GM18867 (cell line): ENCODE data around the gene FBN1.
A peak's percentile ranks its signal among the peaks of the same experiment; 100 is the strongest.

Source experiments
- ATAC-seq: cut with Tn5 transposase; IDR thresholded peaks from one replicate; pipeline ENCODE4 v1.9.1; 2021; ENCODE audit warnings: mild to moderate bottlenecking, moderate library complexity; ENCODE audit not compliant: unreplicated experiment

The FBN1 gene

GRCh38 chr15:48652510-48653076 lies 7.1 kb upstream of the FBN1 start:
- no peak for ATAC-seq

GRCh38 chr15:48650931-48651330 lies 5.4 kb upstream of the FBN1 start:
- ATAC-seq: no peak

- no peak for ATAC-seq
Observed at GRCh38 chr15:48647962-48648361, 2.5 kb upstream of the FBN1 start.

- no peak for ATAC-seq
Observed at GRCh38 chr15:48646331-48646730, 822 bp upstream of the FBN1 start.

GRCh38 chr15:48644827-48645557 lies 517 bp downstream of the FBN1 start:
- peak; percentile 41 for ATAC-seq

- ATAC-seq: peak; percentile 1
Observed at GRCh38 chr15:48644467-48644826, 1.1 kb downstream of the FBN1 start.

GRCh38 chr15:48643776-48644466 lies 1.6 kb downstream of the FBN1 start:
- no peak for ATAC-seq

GRCh38 chr15:48643206-48643605 lies 2.3 kb downstream of the FBN1 start:
- ATAC-seq: no peak

- ATAC-seq: no peak
Observed at GRCh38 chr15:48642795-48643194, 2.7 kb downstream of the FBN1 start.

GRCh38 chr15:48641416-48641815 lies 4.1 kb downstream of the FBN1 start:
- peak; percentile 26 for ATAC-seq

- ATAC-seq: no peak
Observed at GRCh38 chr15:48638963-48639362, 6.5 kb downstream of the FBN1 start.

GRCh38 chr15:48637639-48638038 lies 7.9 kb downstream of the FBN1 start:
- no peak for ATAC-seq

- ATAC-seq: no peak
Observed at GRCh38 chr15:48636511-48636910, 9.0 kb downstream of the FBN1 start.

GRCh38 chr15:48634893-48635292 lies 10.6 kb downstream of the FBN1 start:
- ATAC-seq: no peak

- ATAC-seq: no peak
Observed at GRCh38 chr15:48634096-48634495, 11.4 kb downstream of the FBN1 start.

- ATAC-seq: no peak
Observed at GRCh38 chr15:48632651-48633050, 12.9 kb downstream of the FBN1 start.

GRCh38 chr15:48631176-48631770 lies 14.2 kb downstream of the FBN1 start:
- no peak for ATAC-seq

GRCh38 chr15:48630245-48630644 lies 15.3 kb downstream of the FBN1 start:
- ATAC-seq: no peak

- no peak for ATAC-seq
Observed at GRCh38 chr15:48628832-48629231, 16.7 kb downstream of the FBN1 start.

GRCh38 chr15:48627260-48627940 lies 18.1 kb downstream of the FBN1 start:
- no peak for ATAC-seq

GRCh38 chr15:48625126-48625525 lies 20.4 kb downstream of the FBN1 start:
- no peak for ATAC-seq
